HepG2 (cell line): ENCODE data around the gene CSTPP1. TPM values are rescaled to one million over a fixed set of nuclear protein-coding genes. Genes with fewer than 3 reads are reported as not detected.

Experiments
- BRCA1 ChIP-seq: sonication (generic); formaldehyde crosslinking; IDR thresholded peaks from 2 replicates; pipeline ENCODE4 v1.4.0; 2020; ENCODE audit warnings: missing genetic modification reagents
- HDAC2 ChIP-seq: sonication (generic); formaldehyde crosslinking; IDR thresholded peaks from 2 replicates; pipeline ENCODE4 v1.4.0; 2020; ENCODE audit warnings: missing genetic modification reagents
- KAT8 ChIP-seq: IDR thresholded peaks from 2 replicates; pipeline ENCODE4 v1.6.1; 2016; ENCODE audit warnings: missing genetic modification reagents, missing compliant biosample characterization
- KLF16 ChIP-seq, 2 experiments: sonication (generic) in 1 of 2; formaldehyde crosslinking in 1 of 2; IDR thresholded peaks; 2 replicates each; pipeline versions ENCODE4 v1.6.1 to v1.8.0; 2016 to 2023; ENCODE audit warnings: missing genetic modification reagents in 2 of 2, missing compliant biosample characterization in 1 of 2
- KMT2B ChIP-seq: IDR thresholded peaks from 2 replicates; pipeline ENCODE4 v1.6.1; 2016; ENCODE audit warnings: missing genetic modification reagents, missing compliant biosample characterization
- MED1 ChIP-seq: sonication (generic); formaldehyde crosslinking; IDR thresholded peaks from 2 replicates; pipeline ENCODE4 v1.4.0; 2020; ENCODE audit warnings: missing genetic modification reagents
- MEIS2 ChIP-seq: sonication (generic); formaldehyde crosslinking; IDR thresholded peaks from 2 replicates; pipeline ENCODE4 v1.9.0; 2021; ENCODE audit warnings: mild to moderate bottlenecking, missing genetic modification reagents
- MYC ChIP-seq: sonication (generic); formaldehyde crosslinking; IDR thresholded peaks from 2 replicates; pipeline ENCODE4 v1.9.0; 2021; ENCODE audit warnings: missing genetic modification reagents, borderline replicate concordance
- NR3C1 ChIP-seq: sonication (generic); formaldehyde crosslinking; IDR thresholded peaks from 2 replicates; pipeline ENCODE4 v1.4.0; 2020; ENCODE audit warnings: missing genetic modification reagents
- PHF20 ChIP-seq: sonication (generic); formaldehyde crosslinking; IDR thresholded peaks from 2 replicates; pipeline ENCODE4 v1.5.0; 2020; ENCODE audit warnings: mild to moderate bottlenecking, missing genetic modification reagents
- REL ChIP-seq: sonication (generic); formaldehyde crosslinking; conservative IDR thresholded peaks from 2 replicates; pipeline ENCODE4 v1.8.0; 2022; ENCODE audit warnings: mild to moderate bottlenecking, missing genetic modification reagents, moderate library complexity
- SP140L ChIP-seq: sonication (generic); formaldehyde crosslinking; IDR thresholded peaks from 2 replicates; pipeline ENCODE4 v1.4.0; 2020; ENCODE audit warnings: missing genetic modification reagents, borderline replicate concordance
- ZNF20 ChIP-seq: sonication (generic); formaldehyde crosslinking; IDR thresholded peaks from 2 replicates; pipeline ENCODE4 v1.4.0; 2020; ENCODE audit warnings: mild to moderate bottlenecking, moderate library complexity, missing genetic modification reagents
- ZNF709 ChIP-seq: sonication (generic); formaldehyde crosslinking; IDR thresholded peaks from 2 replicates; pipeline ENCODE4 v1.5.0; 2020; ENCODE audit warnings: mild to moderate bottlenecking, missing genetic modification reagents
- ZNF75D ChIP-seq: sonication (generic); formaldehyde crosslinking; IDR thresholded peaks from 2 replicates; pipeline ENCODE4 v1.8.1; 2023; ENCODE audit warnings: missing genetic modification reagents, mild to moderate bottlenecking, borderline replicate concordance
- ZNF761 ChIP-seq: sonication (generic); formaldehyde crosslinking; conservative IDR thresholded peaks from 2 replicates; pipeline ENCODE4 v1.4.0; 2020; ENCODE audit warnings: mild to moderate bottlenecking, missing genetic modification reagents
- ZNF777 ChIP-seq: sonication (generic); formaldehyde crosslinking; IDR thresholded peaks from 2 replicates; pipeline ENCODE4 v1.4.0; 2020; ENCODE audit warnings: missing genetic modification reagents
- polyA plus RNA-seq, 8 experiments: library from polyadenylated mRNA; depleted of rRNA in 3 of 8; stranded (reverse) in 7 of 8; unstranded in 1 of 8; fragments of >200 nt; fragmentation: Illumina TruSeq in 4 of 8; extraction: Trizol in 4 of 8; gene quantifications; 2 replicates each; pipeline versions ENCODE4 v1.2.1 to v1.2.3, GENCODE V29; 2011 to 2016; ENCODE audit warnings: low read depth in 4 of 8, missing spikeins in 1 of 8, mixed read lengths in 1 of 8; ENCODE audit not compliant: insufficient read depth in 1 of 8
- total RNA-seq, 5 experiments: library from RNA; depleted of rRNA; stranded (reverse); fragments of >200 nt; fragmentation: Illumina TruSeq; extraction: Trizol; gene quantifications; 2 replicates each; pipeline ENCODE4 v1.2.3, GENCODE V29; 2016; ENCODE audit warnings: low read depth in 1 of 5
- TF ChIP-seq, protein P1 (sequence below): sonication (generic); formaldehyde crosslinking; IDR thresholded peaks from 2 replicates; pipeline ENCODE4 v1.5.1; 2020; ENCODE audit warnings: mild to moderate bottlenecking, moderate library complexity, missing genetic modification reagents
- TF ChIP-seq, protein P2 (sequence below): sonication (generic); formaldehyde crosslinking; IDR thresholded peaks from 2 replicates; pipeline ENCODE4 v1.4.0; 2020; ENCODE audit warnings: missing genetic modification reagents
- TF ChIP-seq, protein P3 (sequence below): sonication (generic); formaldehyde crosslinking; IDR thresholded peaks from 2 replicates; pipeline ENCODE4 v1.4.0; 2020; ENCODE audit warnings: missing genetic modification reagents, borderline replicate concordance
- TF ChIP-seq, protein P4 (sequence below): sonication (generic); formaldehyde crosslinking; IDR thresholded peaks from 2 replicates; pipeline ENCODE4 v1.8.1; 2023; ENCODE audit warnings: missing genetic modification reagents, inconsistent platforms, borderline replicate concordance
- TF ChIP-seq, protein P5 (sequence below): sonication (generic); formaldehyde crosslinking; IDR thresholded peaks from 2 replicates; pipeline ENCODE4 v1.4.0; 2020; ENCODE audit warnings: missing genetic modification reagents, low read depth, mild to moderate bottlenecking, borderline replicate concordance

The CSTPP1 gene
- total and polyA plus RNA-seq, 2 of the 13 experiments (the other 11 are each of a cell fraction or from before 2014, with no cell fraction given), result 12.3 to 14.6 TPM

DNA sequence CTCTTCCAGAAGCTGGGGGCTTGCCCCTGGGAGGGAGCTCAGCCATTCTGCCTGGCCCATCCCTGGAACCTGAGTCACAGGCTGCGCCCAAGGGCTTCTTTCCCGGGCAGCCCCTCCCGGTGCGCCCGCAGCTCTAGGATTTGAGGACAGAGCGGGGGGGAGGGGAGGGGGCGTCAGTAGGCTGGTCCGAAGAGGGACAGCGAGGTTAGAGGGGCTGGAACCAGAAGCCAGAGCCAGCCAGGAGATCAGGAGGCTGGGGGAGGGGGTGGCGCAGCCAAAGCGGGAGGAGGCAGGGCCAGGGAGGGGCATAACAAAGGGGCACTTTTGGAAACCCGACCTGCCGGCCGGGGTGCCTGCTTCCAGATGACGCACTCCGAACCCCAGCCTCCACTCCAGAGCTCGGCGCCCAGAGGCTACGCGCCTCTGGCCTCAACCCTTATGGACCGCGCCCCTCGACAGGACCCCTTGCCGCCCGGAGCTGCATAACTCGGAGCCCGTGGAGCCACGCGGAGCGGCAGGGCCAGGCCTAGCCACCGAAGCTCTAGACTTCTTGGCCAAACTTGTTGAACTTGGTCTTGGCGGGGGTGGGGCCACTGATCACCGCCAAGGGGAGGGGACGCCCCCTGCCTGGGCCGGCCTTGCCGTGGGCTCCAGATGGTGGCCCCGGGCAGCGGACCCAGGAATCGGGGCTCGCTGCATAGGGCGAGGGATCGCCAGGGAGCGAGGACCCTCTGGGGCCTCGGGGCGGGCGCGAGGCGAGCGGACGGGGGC lies 248.9 kb downstream of the CSTPP1 start (continued):
- TF ChIP-seq, protein P1, sequence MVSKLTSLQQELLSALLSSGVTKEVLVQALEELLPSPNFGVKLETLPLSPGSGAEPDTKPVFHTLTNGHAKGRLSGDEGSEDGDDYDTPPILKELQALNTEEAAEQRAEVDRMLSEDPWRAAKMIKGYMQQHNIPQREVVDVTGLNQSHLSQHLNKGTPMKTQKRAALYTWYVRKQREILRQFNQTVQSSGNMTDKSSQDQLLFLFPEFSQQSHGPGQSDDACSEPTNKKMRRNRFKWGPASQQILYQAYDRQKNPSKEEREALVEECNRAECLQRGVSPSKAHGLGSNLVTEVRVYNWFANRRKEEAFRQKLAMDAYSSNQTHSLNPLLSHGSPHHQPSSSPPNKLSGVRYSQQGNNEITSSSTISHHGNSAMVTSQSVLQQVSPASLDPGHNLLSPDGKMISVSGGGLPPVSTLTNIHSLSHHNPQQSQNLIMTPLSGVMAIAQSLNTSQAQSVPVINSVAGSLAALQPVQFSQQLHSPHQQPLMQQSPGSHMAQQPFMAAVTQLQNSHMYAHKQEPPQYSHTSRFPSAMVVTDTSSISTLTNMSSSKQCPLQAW (CRISPR knock-in tag), result 0 out of 2 replicates have a peak, but pooled peaks have one; percentile 55
- TF ChIP-seq BRCA1 (CRISPR knock-in tag), result no peak
- TF ChIP-seq KAT8 (CRISPR knock-in tag), result 0 out of 2 replicates have a peak, but pooled peaks have one; percentile 31
- TF ChIP-seq, protein P2, sequence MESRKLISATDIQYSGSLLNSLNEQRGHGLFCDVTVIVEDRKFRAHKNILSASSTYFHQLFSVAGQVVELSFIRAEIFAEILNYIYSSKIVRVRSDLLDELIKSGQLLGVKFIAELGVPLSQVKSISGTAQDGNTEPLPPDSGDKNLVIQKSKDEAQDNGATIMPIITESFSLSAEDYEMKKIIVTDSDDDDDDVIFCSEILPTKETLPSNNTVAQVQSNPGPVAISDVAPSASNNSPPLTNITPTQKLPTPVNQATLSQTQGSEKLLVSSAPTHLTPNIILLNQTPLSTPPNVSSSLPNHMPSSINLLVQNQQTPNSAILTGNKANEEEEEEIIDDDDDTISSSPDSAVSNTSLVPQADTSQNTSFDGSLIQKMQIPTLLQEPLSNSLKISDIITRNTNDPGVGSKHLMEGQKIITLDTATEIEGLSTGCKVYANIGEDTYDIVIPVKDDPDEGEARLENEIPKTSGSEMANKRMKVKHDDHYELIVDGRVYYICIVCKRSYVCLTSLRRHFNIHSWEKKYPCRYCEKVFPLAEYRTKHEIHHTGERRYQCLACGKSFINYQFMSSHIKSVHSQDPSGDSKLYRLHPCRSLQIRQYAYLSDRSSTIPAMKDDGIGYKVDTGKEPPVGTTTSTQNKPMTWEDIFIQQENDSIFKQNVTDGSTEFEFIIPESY (CRISPR knock-in tag), result no peak
- TF ChIP-seq HDAC2, result no peak
- TF ChIP-seq, protein P3, sequence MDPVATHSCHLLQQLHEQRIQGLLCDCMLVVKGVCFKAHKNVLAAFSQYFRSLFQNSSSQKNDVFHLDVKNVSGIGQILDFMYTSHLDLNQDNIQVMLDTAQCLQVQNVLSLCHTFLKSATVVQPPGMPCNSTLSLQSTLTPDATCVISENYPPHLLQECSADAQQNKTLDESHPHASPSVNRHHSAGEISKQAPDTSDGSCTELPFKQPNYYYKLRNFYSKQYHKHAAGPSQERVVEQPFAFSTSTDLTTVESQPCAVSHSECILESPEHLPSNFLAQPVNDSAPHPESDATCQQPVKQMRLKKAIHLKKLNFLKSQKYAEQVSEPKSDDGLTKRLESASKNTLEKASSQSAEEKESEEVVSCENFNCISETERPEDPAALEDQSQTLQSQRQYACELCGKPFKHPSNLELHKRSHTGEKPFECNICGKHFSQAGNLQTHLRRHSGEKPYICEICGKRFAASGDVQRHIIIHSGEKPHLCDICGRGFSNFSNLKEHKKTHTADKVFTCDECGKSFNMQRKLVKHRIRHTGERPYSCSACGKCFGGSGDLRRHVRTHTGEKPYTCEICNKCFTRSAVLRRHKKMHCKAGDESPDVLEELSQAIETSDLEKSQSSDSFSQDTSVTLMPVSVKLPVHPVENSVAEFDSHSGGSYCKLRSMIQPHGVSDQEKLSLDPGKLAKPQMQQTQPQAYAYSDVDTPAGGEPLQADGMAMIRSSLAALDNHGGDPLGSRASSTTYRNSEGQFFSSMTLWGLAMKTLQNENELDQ (CRISPR knock-in tag), result no peak
- peak; percentile 52; the same call in 1 of the 2 replicates for TF ChIP-seq MED1 (CRISPR knock-in tag)
- TF ChIP-seq SP140L (CRISPR knock-in tag), result no peak
- TF ChIP-seq ZNF777 (CRISPR knock-in tag), result no peak
- TF ChIP-seq, protein P4, sequence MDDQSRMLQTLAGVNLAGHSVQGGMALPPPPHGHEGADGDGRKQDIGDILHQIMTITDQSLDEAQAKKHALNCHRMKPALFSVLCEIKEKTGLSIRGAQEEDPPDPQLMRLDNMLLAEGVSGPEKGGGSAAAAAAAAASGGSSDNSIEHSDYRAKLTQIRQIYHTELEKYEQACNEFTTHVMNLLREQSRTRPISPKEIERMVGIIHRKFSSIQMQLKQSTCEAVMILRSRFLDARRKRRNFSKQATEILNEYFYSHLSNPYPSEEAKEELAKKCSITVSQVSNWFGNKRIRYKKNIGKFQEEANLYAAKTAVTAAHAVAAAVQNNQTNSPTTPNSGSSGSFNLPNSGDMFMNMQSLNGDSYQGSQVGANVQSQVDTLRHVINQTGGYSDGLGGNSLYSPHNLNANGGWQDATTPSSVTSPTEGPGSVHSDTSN (CRISPR knock-in tag), result no peak
- TF ChIP-seq, protein P5, sequence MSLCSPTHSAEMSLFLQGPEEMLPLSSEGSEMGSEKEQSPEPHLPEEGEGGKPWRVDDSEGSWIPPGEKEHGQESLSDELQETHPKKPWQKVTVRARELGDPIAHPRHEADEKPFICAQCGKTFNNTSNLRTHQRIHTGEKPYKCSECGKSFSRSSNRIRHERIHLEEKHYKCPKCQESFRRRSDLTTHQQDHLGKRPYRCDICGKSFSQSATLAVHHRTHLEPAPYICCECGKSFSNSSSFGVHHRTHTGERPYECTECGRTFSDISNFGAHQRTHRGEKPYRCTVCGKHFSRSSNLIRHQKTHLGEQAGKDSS (CRISPR knock-in tag), result no peak
- TF ChIP-seq PHF20, result no peak
- TF ChIP-seq KMT2B (CRISPR knock-in tag), result no peak
- TF ChIP-seq KLF16 (CRISPR knock-in tag; IDR thresholded peaks at IDR 0.05), result no peak
- TF ChIP-seq REL (CRISPR knock-in tag), result no peak
- TF ChIP-seq MEIS2 (CRISPR knock-in tag), result no peak
- TF ChIP-seq ZNF75D, result no peak
- no peak; the same call in 1 of the 2 replicates for TF ChIP-seq ZNF709 (CRISPR knock-in tag)
- TF ChIP-seq NR3C1 (CRISPR knock-in tag), result no peak
- TF ChIP-seq MYC (CRISPR knock-in tag), result peak; percentile 5; the same call in 1 of the 2 replicates
- no peak; the same call in 1 of the 2 replicates for TF ChIP-seq ZNF20 (CRISPR knock-in tag)
- TF ChIP-seq ZNF761 (CRISPR knock-in tag), result no peak
